Suppressor macrophage treated with lipopolysaccharide for 1 hour (primary cell): ENCODE results near the gene AARS2.
"Not testable (repeated sequence)": the region's sequence is repeated elsewhere in the genome, so short reads cannot be mapped to it uniquely, and the experiment has no call there.

Experiments
- DNase-seq, 3 donors: peaks; one replicate each; pipeline ENCODE4 v3.0.0-alpha.2; 2020 to 2022

The AARS2 gene

GRCh38 chr6:44329858-44330257 is 16.7 kb upstream of the AARS2 start:
- DNase-seq: no peak

GRCh38 chr6:44328203-44328602 is 15.1 kb upstream of the AARS2 start:
- DNase-seq: not testable (repeated sequence)

GRCh38 chr6:44327760-44328159 is 14.6 kb upstream of the AARS2 start:
- DNase-seq: no peak

- DNase-seq: no peak
Observed at GRCh38 chr6:44327096-44327495, 13.9 kb upstream of the AARS2 start.

- no peak for DNase-seq
Observed at GRCh38 chr6:44321210-44321609, 8.1 kb upstream of the AARS2 start.

GRCh38 chr6:44317136-44317631 is 4.0 kb upstream of the AARS2 start:
- not testable (repeated sequence) for DNase-seq

DNA sequence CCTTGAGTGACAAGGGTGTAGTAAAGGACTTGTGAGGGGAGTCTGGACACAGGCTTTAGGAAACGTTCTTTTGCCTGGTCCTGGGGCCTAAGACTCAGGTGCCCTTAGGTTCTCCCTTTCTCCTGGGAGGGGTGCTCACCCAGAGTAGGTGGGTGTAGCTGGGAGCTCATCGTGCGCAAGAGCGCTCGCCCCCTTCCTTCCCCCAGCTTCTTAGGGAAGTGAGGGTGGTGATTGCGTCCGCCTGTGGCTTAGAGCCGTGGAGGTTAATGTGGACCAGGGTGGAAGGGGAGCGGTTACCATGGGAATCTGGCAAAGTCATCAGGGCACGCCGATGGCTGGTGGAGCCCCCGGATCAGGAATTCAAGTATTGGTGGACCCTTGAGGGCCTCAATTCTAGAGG is 3.3 kb upstream of the AARS2 start:
- peak; percentile 41 to 69 (median 47) for DNase-seq

- DNase-seq: peak; percentile 52 to 75 (median 66)
Observed at GRCh38 chr6:44315951-44316350, 2.8 kb upstream of the AARS2 start.

GRCh38 chr6:44315516-44315915 is 2.4 kb upstream of the AARS2 start:
- DNase-seq: peak; percentile 82 to 95 (median 91)

DNA sequence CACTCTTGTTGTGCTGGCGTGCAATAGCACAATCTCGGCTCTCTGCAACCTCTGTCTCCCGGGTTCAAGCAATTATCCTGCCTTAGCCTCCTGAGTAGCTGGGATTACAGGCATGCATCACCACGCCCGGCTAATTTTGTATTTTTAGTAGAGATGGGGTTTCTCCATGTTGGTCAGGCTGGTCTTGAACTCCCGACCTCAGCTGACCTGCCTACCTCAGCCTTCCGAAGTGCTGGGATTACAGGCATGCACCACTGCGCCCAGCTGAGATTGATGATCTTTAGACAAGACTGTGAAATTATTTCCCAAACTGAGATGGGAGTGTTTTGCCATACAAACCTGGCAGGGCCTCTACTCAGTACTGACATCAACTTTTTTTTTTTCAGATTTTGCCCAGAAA is 1.5 kb upstream of the AARS2 start:
- not testable (repeated sequence) for DNase-seq

GRCh38 chr6:44311767-44312166 is 1.4 kb downstream of the AARS2 start:
- DNase-seq: no peak

- no peak for DNase-seq
Observed at GRCh38 chr6:44311304-44311703, 1.8 kb downstream of the AARS2 start.

- DNase-seq: no peak
Observed at GRCh38 chr6:44310241-44310640, 2.9 kb downstream of the AARS2 start.

DNA sequence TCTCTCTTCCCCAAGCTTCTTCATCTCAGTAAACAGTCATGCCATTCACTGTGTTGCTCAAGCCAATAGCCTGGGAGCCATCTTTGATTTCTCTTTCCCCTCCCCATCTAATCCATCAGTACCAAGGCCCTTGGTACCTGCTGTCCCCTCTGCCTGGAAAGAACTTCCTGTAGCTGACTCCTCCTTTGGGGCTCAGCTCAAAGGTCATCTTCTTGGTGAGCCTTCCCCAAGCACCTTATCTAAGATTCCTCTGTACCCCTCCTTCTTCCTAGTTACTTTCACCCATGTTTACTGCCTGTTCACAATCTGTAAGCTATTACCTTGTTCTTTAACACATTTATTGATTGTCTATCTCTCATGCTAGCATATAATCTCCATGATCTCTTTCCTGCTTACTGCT is 3.5 kb downstream of the AARS2 start:
- no peak for DNase-seq

DNA sequence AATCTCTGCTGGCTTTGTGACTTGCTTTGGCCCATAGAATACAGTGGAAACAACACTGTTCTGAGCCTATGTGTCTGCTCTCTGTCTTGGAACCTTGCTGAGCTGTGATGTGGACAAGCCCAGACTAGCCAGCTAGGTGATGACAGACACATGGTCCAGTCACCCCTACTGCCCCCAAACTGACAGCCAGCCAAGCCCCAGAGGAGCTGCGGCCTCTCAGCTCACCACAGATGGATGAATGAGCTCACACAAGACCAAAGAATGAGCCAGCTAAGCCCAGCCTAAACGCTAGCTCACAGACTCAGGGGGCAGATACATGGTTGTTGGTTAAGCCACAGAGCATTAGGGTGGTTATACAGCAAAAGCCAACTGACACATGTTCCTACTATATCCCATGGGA is 4.1 kb downstream of the AARS2 start:
- DNase-seq: no peak

- no peak for DNase-seq
Observed at GRCh38 chr6:44307217-44307616, 5.9 kb downstream of the AARS2 start.

- DNase-seq: no peak
Observed at GRCh38 chr6:44306710-44307109, 6.4 kb downstream of the AARS2 start.

DNA sequence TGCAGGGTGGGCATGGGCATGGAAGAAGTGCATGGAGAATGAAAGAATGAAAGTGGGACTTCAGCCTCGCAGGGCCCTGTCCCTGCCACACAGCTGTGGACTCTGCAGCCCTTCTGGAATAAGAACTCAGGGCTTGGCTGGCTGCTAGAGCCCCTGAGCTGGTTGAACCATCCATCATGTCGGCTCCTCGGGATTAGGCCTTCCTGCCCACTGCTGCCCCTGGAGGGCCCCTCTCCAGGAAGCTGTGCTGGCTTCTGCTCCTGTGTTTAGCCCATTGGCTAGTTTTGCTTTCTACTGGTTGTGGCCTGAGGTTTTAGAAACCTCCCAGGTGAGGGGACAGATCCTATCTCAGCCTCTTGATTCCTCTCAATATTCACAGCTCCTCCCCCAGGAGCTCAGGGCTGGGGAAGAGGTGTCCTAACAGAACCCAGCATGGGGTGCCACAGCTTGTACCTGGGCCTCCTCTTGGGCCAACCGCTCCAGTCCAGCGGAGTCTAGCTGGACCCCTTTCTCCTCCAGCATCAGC is 7.9 kb downstream of the AARS2 start:
- DNase-seq: no peak

DNA sequence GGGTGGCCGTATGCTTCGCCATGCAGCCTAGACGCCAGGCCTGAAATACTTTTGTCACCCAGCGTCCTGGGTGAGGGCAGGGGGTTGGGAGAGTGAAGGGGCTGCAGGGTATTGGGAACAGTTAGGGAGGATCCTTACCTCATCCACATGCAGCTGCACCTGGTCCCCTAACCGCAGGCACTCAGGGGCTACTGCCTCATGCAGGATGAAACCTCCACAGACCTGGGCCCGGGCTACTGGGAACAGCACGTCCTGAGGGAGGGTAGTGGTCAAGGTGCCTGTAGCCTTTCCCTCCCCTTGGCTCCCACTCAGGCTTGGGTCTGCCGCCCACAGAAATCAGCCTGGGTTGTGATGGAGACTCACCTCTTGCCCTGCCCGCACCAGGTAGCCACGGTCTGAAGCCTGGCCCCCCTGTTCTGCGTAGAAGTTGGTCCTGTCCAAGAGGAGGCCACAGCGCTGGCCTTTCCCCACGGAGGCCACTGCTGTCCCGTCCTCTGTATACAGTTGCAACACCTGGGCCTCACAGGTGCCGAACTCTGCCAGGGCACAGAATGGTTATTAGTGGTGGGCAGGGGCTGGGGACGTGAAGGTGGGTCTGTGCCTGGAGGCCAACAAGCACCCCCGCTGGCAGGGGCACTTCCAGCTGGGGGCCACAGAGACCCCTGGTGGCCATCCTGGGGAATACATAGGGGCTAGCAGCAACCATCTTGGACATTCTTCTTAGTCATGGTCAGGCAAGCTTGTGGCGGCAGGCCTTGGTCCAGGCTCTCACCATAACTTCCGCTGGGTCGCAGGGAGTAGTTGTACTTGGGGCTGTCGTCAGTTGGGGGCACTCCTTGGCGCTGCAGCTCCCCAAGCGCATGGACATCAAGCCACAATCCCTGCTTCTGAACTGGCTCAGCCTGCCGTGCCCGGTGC is 8.6 kb downstream of the AARS2 start:
- peak; percentile 64 to 74 (median 65) for DNase-seq

- no peak for DNase-seq
Observed at GRCh38 chr6:44303842-44304241, 9.3 kb downstream of the AARS2 start.

- no peak for DNase-seq
Observed at GRCh38 chr6:44302856-44303255, 10.3 kb downstream of the AARS2 start.

- no peak for DNase-seq
Observed at GRCh38 chr6:44301782-44302564, 11.2 kb downstream of the AARS2 start.

DNA sequence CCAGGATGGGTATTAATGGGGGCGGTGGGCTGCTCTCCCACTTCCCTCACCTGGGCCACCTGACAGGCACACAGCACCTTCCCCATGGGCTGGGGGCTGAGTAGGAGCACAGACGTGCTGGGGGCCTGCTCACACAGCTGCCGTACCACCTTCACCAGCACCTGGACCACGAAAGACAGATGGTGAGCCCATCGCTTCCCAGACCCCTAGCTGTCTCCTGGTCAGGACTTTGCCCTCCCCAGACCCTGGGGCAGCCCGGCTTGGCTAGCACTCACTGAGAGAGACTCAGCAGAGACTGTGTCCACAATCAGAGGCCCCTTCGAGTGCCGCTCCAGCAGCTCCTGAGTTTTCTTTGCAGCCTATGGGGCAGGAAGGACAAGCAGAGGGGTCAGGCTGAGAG is 12.0 kb downstream of the AARS2 start:
- DNase-seq: no peak
